HepG2 (cell line): Measurements from ENCODE around the gene STIP1. TPM values are rescaled to one million over a fixed set of nuclear protein-coding genes. Genes with fewer than 3 reads are reported as not detected.
A peak's percentile ranks its signal among the peaks of the same experiment; 100 is the strongest.

Source experiments
- DR1 ChIP-seq: sonication (generic); formaldehyde crosslinking; IDR thresholded peaks from 2 replicates; pipeline ENCODE4 v1.8.0; 2021; ENCODE audit warnings: mild to moderate bottlenecking, missing genetic modification reagents, inconsistent platforms
- KDM4B ChIP-seq: sonication (generic); formaldehyde crosslinking; IDR thresholded peaks from 2 replicates; pipeline ENCODE4 v1.4.0; 2020; ENCODE audit warnings: missing genetic modification reagents
- MTA1 ChIP-seq: sonication (generic); formaldehyde crosslinking; IDR thresholded peaks from 2 replicates; pipeline ENCODE4 v1.4.0; 2020; ENCODE audit warnings: missing genetic modification reagents, mild to moderate bottlenecking, borderline replicate concordance
- NCOA2 ChIP-seq: sonication (generic); formaldehyde crosslinking; IDR thresholded peaks from 2 replicates; pipeline ENCODE4 v1.8.0; 2022; ENCODE audit warnings: inconsistent platforms
- NFKB2 ChIP-seq: sonication (generic); formaldehyde crosslinking; IDR thresholded peaks from 2 replicates; pipeline ENCODE4 v1.4.0; 2020; ENCODE audit warnings: missing genetic modification reagents, borderline replicate concordance
- REL ChIP-seq: sonication (generic); formaldehyde crosslinking; conservative IDR thresholded peaks from 2 replicates; pipeline ENCODE4 v1.8.0; 2022; ENCODE audit warnings: mild to moderate bottlenecking, missing genetic modification reagents, moderate library complexity
- SNRNP70 ChIP-seq: fragments of 200-400 bp; formaldehyde crosslinking; IDR thresholded peaks from 2 replicates; pipeline ENCODE4 v1.6.1; 2017; ENCODE audit warnings: mild to moderate bottlenecking, low read depth, low read length, moderate library complexity
- SP1 ChIP-seq, 2 experiments: fragments of 450-650 bp in 1 of 2; sonication (generic) in 1 of 2; formaldehyde crosslinking in 1 of 2; IDR thresholded peaks; 2 replicates each; pipeline versions ENCODE4 v1.4.0 to v1.6.1; 2016 to 2020; ENCODE audit warnings: missing genetic modification reagents in 1 of 2
- SYNCRIP ChIP-seq: fragments of 200-400 bp; formaldehyde crosslinking; IDR thresholded peaks from 2 replicates; pipeline ENCODE4 v1.6.1; 2018; ENCODE audit warnings: mild to moderate bottlenecking, low read depth, low read length; ENCODE audit not compliant: insufficient read depth
- TBX2 ChIP-seq: sonication (generic); formaldehyde crosslinking; IDR thresholded peaks from 2 replicates; pipeline ENCODE4 v1.5.0; 2020; ENCODE audit warnings: missing genetic modification reagents, mild to moderate bottlenecking, borderline replicate concordance
- ZBTB21 ChIP-seq: sonication (generic); formaldehyde crosslinking; IDR thresholded peaks from 2 replicates; pipeline ENCODE4 v1.4.0; 2020; ENCODE audit warnings: missing genetic modification reagents
- ZFP90 ChIP-seq: sonication (generic); formaldehyde crosslinking; IDR thresholded peaks from 2 replicates; pipeline ENCODE4 v1.8.0; 2022; ENCODE audit warnings: missing genetic modification reagents, mild to moderate bottlenecking, inconsistent platforms, borderline replicate concordance
- ZNF138 ChIP-seq: sonication (generic); formaldehyde crosslinking; IDR thresholded peaks from 2 replicates; pipeline ENCODE4 v1.5.0; 2020; ENCODE audit warnings: mild to moderate bottlenecking, low read depth, missing genetic modification reagents
- ZNF251 ChIP-seq: sonication (generic); formaldehyde crosslinking; IDR thresholded peaks from 2 replicates; pipeline ENCODE4 v1.9.0; 2021; ENCODE audit warnings: mild to moderate bottlenecking, missing genetic modification reagents
- ZNF253 ChIP-seq: sonication (generic); formaldehyde crosslinking; IDR thresholded peaks from 2 replicates; pipeline ENCODE4 v1.8.0; 2022; ENCODE audit warnings: mild to moderate bottlenecking, missing genetic modification reagents, borderline replicate concordance
- ZNF260 ChIP-seq: sonication (generic); formaldehyde crosslinking; IDR thresholded peaks from 2 replicates; pipeline ENCODE4 v1.4.0; 2020; ENCODE audit warnings: missing genetic modification reagents, low read depth, mild to moderate bottlenecking, borderline replicate concordance
- ZNF761 ChIP-seq: sonication (generic); formaldehyde crosslinking; conservative IDR thresholded peaks from 2 replicates; pipeline ENCODE4 v1.4.0; 2020; ENCODE audit warnings: mild to moderate bottlenecking, missing genetic modification reagents
- ZSCAN25 ChIP-seq: sonication (generic); formaldehyde crosslinking; IDR thresholded peaks from 2 replicates; pipeline ENCODE4 v1.8.0; 2022; ENCODE audit warnings: mild to moderate bottlenecking, missing genetic modification reagents
- polyA plus RNA-seq, 8 experiments: library from polyadenylated mRNA; depleted of rRNA in 3 of 8; stranded (reverse) in 7 of 8; unstranded in 1 of 8; fragments of >200 nt; fragmentation: Illumina TruSeq in 4 of 8; extraction: Trizol in 4 of 8; gene quantifications; 2 replicates each; pipeline versions ENCODE4 v1.2.1 to v1.2.3, GENCODE V29; 2011 to 2016; ENCODE audit warnings: low read depth in 4 of 8, missing spikeins in 1 of 8, mixed read lengths in 1 of 8; ENCODE audit not compliant: insufficient read depth in 1 of 8
- total RNA-seq, 5 experiments: library from RNA; depleted of rRNA; stranded (reverse); fragments of >200 nt; fragmentation: Illumina TruSeq; extraction: Trizol; gene quantifications; 2 replicates each; pipeline ENCODE4 v1.2.3, GENCODE V29; 2016; ENCODE audit warnings: low read depth in 1 of 5
- TF ChIP-seq, protein P1 (sequence below): sonication (generic); formaldehyde crosslinking; IDR thresholded peaks from 2 replicates; pipeline ENCODE4 v1.8.0; 2022; ENCODE audit warnings: mild to moderate bottlenecking, missing genetic modification reagents, moderate library complexity
- TF ChIP-seq, protein P2 (sequence below): sonication (generic); formaldehyde crosslinking; IDR thresholded peaks from 2 replicates; pipeline ENCODE4 v1.5.1; 2020; ENCODE audit warnings: missing genetic modification reagents, mild to moderate bottlenecking, borderline replicate concordance
- TF ChIP-seq, protein P3 (sequence below): sonication (generic); formaldehyde crosslinking; IDR thresholded peaks from 2 replicates; pipeline ENCODE4 v1.4.0; 2020; ENCODE audit warnings: low read depth, mild to moderate bottlenecking, missing genetic modification reagents
- TF ChIP-seq, protein P4 (sequence below): sonication (generic); formaldehyde crosslinking; IDR thresholded peaks from 2 replicates; pipeline ENCODE4 v1.8.0; 2022; ENCODE audit warnings: mild to moderate bottlenecking, missing genetic modification reagents

The STIP1 gene
- total and polyA plus RNA-seq, 2 of the 13 experiments (the other 11 are each of a cell fraction or from before 2014, with no cell fraction given): 81.1 to 217 TPM

DNA sequence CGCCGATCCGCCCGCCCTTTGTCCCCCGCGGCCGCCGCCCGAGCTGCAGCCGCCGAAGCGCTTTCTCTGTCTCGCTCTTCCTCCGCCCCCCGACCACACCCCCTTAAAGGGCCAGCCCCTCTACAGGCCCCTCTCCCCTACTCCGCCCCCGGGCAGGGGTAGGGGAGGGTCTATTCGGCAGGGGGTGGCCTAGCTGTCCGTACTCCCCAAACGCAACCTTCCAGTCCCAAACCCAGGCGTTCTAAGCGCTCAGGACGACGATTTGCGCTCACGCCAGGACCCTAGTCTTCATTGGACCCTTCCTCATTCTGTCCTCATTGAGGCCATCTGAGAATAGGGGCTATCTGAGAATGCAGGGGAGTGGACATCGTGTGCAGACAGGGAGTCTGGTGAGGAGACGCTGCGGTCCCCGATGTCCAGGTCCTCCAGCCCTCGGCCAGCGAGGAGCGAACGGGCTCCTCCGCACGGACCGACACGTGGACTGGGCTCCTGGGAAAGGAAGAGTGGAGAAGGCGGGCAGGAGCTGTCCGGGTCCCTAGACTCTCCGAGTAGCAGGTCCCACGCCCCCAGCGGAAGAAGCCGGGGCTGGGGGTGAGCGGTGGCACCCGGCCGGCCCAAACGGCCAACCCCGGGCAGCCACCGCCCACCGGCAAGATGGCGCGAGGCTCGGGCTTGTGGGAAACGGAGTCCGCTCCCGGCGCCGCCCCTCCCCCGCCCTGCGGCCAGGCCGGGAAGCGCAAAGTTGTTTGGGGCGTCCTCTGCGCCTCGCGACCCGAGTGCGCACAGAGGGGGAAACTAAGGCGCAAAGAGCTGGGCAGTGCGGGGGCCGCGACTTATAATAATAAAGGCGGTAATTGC lies 61.1 kb downstream of the STIP1 start, which contains the start of gene PPP1R14B (continued):
- TF ChIP-seq, protein P1, sequence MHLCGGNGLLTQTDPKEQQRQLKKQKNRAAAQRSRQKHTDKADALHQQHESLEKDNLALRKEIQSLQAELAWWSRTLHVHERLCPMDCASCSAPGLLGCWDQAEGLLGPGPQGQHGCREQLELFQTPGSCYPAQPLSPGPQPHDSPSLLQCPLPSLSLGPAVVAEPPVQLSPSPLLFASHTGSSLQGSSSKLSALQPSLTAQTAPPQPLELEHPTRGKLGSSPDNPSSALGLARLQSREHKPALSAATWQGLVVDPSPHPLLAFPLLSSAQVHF (CRISPR knock-in tag): no peak
- TF ChIP-seq DR1 (CRISPR knock-in tag): no peak; the same call in 1 of the 2 replicates
- TF ChIP-seq REL (CRISPR knock-in tag): no peak
- no peak for TF ChIP-seq MTA1 (CRISPR knock-in tag)
- peak; percentile 53; the same call in 1 of the 2 replicates for TF ChIP-seq ZFP90 (CRISPR knock-in tag)
- no peak for TF ChIP-seq ZNF251 (CRISPR knock-in tag)
- 0 out of 2 replicates have a peak, but pooled peaks have one; percentile 10 for TF ChIP-seq KDM4B
- TF ChIP-seq ZSCAN25 (CRISPR knock-in tag): peak; percentile 77
- TF ChIP-seq, protein P2, sequence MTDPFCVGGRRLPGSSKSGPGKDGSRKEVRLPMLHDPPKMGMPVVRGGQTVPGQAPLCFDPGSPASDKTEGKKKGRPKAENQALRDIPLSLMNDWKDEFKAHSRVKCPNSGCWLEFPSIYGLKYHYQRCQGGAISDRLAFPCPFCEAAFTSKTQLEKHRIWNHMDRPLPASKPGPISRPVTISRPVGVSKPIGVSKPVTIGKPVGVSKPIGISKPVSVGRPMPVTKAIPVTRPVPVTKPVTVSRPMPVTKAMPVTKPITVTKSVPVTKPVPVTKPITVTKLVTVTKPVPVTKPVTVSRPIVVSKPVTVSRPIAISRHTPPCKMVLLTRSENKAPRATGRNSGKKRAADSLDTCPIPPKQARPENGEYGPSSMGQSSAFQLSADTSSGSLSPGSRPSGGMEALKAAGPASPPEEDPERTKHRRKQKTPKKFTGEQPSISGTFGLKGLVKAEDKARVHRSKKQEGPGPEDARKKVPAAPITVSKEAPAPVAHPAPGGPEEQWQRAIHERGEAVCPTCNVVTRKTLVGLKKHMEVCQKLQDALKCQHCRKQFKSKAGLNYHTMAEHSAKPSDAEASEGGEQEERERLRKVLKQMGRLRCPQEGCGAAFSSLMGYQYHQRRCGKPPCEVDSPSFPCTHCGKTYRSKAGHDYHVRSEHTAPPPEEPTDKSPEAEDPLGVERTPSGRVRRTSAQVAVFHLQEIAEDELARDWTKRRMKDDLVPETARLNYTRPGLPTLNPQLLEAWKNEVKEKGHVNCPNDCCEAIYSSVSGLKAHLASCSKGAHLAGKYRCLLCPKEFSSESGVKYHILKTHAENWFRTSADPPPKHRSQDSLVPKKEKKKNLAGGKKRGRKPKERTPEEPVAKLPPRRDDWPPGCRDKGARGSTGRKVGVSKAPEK (CRISPR knock-in tag): peak; percentile 41; the same call in 1 of the 2 replicates
- peak; percentile 66; the same call in 1 of the 2 replicates for TF ChIP-seq ZNF138 (CRISPR knock-in tag)
- peak; percentile 80 for TF ChIP-seq TBX2
- TF ChIP-seq NFKB2: no peak
- peak; percentile 54; the same call in 1 of the 2 replicates for TF ChIP-seq ZNF253 (CRISPR knock-in tag)
- no peak for TF ChIP-seq ZNF761
- no peak for TF ChIP-seq NCOA2 (CRISPR knock-in tag)
- no peak for TF ChIP-seq ZNF260 (CRISPR knock-in tag)
- TF ChIP-seq ZBTB21 (CRISPR knock-in tag): no peak
- no peak for TF ChIP-seq SYNCRIP
- TF ChIP-seq, protein P3, sequence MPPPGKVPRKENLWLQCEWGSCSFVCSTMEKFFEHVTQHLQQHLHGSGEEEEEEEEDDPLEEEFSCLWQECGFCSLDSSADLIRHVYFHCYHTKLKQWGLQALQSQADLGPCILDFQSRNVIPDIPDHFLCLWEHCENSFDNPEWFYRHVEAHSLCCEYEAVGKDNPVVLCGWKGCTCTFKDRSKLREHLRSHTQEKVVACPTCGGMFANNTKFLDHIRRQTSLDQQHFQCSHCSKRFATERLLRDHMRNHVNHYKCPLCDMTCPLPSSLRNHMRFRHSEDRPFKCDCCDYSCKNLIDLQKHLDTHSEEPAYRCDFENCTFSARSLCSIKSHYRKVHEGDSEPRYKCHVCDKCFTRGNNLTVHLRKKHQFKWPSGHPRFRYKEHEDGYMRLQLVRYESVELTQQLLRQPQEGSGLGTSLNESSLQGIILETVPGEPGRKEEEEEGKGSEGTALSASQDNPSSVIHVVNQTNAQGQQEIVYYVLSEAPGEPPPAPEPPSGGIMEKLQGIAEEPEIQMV (CRISPR knock-in tag): 0 out of 2 replicates have a peak, but pooled peaks have one; percentile 41
- no peak for TF ChIP-seq SNRNP70
- no peak for TF ChIP-seq SP1 (IDR thresholded peaks at IDR 0.05)
- peak; percentile 46; the same call in 1 of the 2 replicates for TF ChIP-seq SP1 (CRISPR knock-in tag; IDR thresholded peaks at IDR 0.05)
- TF ChIP-seq, protein P4, sequence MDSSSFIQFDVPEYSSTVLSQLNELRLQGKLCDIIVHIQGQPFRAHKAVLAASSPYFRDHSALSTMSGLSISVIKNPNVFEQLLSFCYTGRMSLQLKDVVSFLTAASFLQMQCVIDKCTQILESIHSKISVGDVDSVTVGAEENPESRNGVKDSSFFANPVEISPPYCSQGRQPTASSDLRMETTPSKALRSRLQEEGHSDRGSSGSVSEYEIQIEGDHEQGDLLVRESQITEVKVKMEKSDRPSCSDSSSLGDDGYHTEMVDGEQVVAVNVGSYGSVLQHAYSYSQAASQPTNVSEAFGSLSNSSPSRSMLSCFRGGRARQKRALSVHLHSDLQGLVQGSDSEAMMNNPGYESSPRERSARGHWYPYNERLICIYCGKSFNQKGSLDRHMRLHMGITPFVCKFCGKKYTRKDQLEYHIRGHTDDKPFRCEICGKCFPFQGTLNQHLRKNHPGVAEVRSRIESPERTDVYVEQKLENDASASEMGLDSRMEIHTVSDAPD (CRISPR knock-in tag): 0 out of 2 replicates have a peak, but pooled peaks have one; percentile 12
